GM12878 (cell line): ENCODE results near the gene S100A12. TPM values are rescaled to one million over a fixed set of nuclear protein-coding genes. Genes with fewer than 3 reads are reported as not detected.

Source experiments
- ATAC-seq: fragments of 200-7000 bp; cut with Tn5 transposase; 3 replicates; pipeline ENCODE4 v1.9.1; 2020; ENCODE audit warnings: mild to moderate bottlenecking, moderate library complexity
- BruUV-seq: library from RNA; stranded (reverse); fragments of 400-500 nt; replicated peaks from 2 replicates; lab custom pipeline; 2021; lab: Mats Ljungman, UMichigan
- CTCF ChIA-PET: fragments of 300-600 bp; sonication (Branson Sonifier 250); formaldehyde crosslinking; extraction: SDS; loops from one replicate; lab custom pipeline; 2021; ENCODE audit warnings: inconsistent platforms; lab: Yijun Ruan, JAX
- POLR2A ChIA-PET: fragments of 350-600 bp; formaldehyde crosslinking; extraction: SDS; loops from one replicate; lab custom pipeline; 2021; ENCODE audit warnings: inconsistent platforms; lab: Charles Lee
- RAD21 ChIA-PET: fragments of 300-600 bp; sonication (Branson Sonifier 250); formaldehyde crosslinking; loops from one replicate; lab custom pipeline; 2023; ENCODE audit warnings: antibody characterized with exemption; ENCODE audit not compliant: unreplicated experiment; lab: Charles Lee
- SMC1A ChIA-PET: fragments of 300-600 bp; sonication (Branson Sonifier 250); formaldehyde crosslinking; loops from one replicate; lab custom pipeline; 2023; ENCODE audit not compliant: unreplicated experiment, uncharacterized antibody; lab: Charles Lee
- DNase-seq: peaks from one replicate; pipeline ENCODE4 v3.0.0-alpha.2; 2011; ENCODE audit warnings: low read depth, low spot score
- FAIRE-seq: peaks from 3 replicates; lab custom pipeline; 2011; peaks lifted over from hg19 to GRCh38; lab: Jason Lieb, UNC
- H2AFZ ChIP-seq: 2 replicates; pipeline ENCODE4 v1.6.0; 2011; ENCODE audit warnings: low read depth, low read length, control low read depth; ENCODE audit not compliant: control insufficient read depth
- H3K27ac ChIP-seq: 2 replicates; pipeline ENCODE4 v1.5.1; 2011; ENCODE audit warnings: control low read depth; ENCODE audit not compliant: control insufficient read depth, insufficient read depth
- H3K27me3 ChIP-seq, 2 experiments: replicated peaks in 1 of 2; 2 replicates each; pipeline versions ENCODE4 v1.6.0 to v1.6.1; 2011; ENCODE audit warnings: low read length in 1 of 2; ENCODE audit not compliant: control insufficient read depth in 2 of 2, insufficient read depth in 2 of 2
- H3K36me3 ChIP-seq, 2 experiments: 2 replicates each; pipeline ENCODE4 v1.5.1; 2011; ENCODE audit warnings: low read length in 1 of 2; ENCODE audit not compliant: control insufficient read depth in 2 of 2, insufficient read depth in 2 of 2
- H3K4me1 ChIP-seq: 2 replicates; pipeline ENCODE4 v1.6.1; 2011; ENCODE audit warnings: mild to moderate bottlenecking, low read length, moderate library complexity, mixed read lengths; ENCODE audit not compliant: control insufficient read depth, insufficient read depth
- H3K4me2 ChIP-seq: 2 replicates; pipeline ENCODE4 v1.6.0; 2011; ENCODE audit warnings: control low read depth; ENCODE audit not compliant: control insufficient read depth, insufficient read depth
- H3K4me3 ChIP-seq: fragments of 200-600 bp; sonication (generic); 2 replicates; pipeline ENCODE4 v1.5.1; 2016
- H3K79me2 ChIP-seq: 2 replicates; pipeline ENCODE4 v1.6.0; 2011; ENCODE audit warnings: low read length; ENCODE audit not compliant: control insufficient read depth, insufficient read depth
- H3K9ac ChIP-seq: 2 replicates; pipeline ENCODE4 v1.8.0; 2011; ENCODE audit warnings: low read length, control low read depth, mixed read lengths; ENCODE audit not compliant: control insufficient read depth, insufficient read depth
- H3K9me3 ChIP-seq: replicated peaks from 3 replicates; pipeline ENCODE4 v1.5.1; 2011; ENCODE audit warnings: mild to moderate bottlenecking, low read length; ENCODE audit not compliant: control insufficient read depth, insufficient read depth
- H4K20me1 ChIP-seq: 2 replicates; pipeline ENCODE4 v1.6.0; 2011; ENCODE audit not compliant: control insufficient read depth, insufficient read depth
- CBX3 ChIP-seq: fragments of 200-600 bp; sonication (generic); IDR thresholded peaks from 2 replicates; pipeline ENCODE4 v1.6.1; 2016; ENCODE audit warnings: low read depth, borderline replicate concordance
- RAD21 ChIP-seq: IDR thresholded peaks from 2 replicates; pipeline ENCODE4 v1.6.1; 2011; ENCODE audit warnings: mild to moderate bottlenecking, low read depth, low read length, moderate library complexity; ENCODE audit not compliant: insufficient read depth
- REST ChIP-seq: IDR thresholded peaks from 2 replicates; pipeline ENCODE4 v1.6.1; 2012; ENCODE audit warnings: mild to moderate bottlenecking, low read depth, low read length
- WGBS: methylation state at CpG from one replicate; pipeline ENCODE4 v1.1.6; 2016; ENCODE audit warnings: low lambda C conversion rate; ENCODE audit not compliant: insufficient replicate concordance, insufficient coverage; ENCODE audit errors: missing lambda C conversion rate; 5-methylcytosine and 5-hydroxymethylcytosine counted together
- in situ Hi-C: fragments of 300-500 bp; cut with MboI; formaldehyde crosslinking; loops from 9 replicates; pipeline ENCODE4 v1.14.3; 2018; ENCODE audit warnings: mixed read lengths
- intact Hi-C: fragments of 100-400 bp; cut with micrococcal nuclease; formaldehyde crosslinking; loops from one replicate; pipeline ENCODE4 v1.14.2; 2022; ENCODE audit not compliant: unreplicated experiment
- polyA plus RNA-seq, 11 experiments: library from polyadenylated mRNA; depleted of rRNA in 4 of 11; unstranded in 6 of 11; stranded (reverse) in 5 of 11; fragments of >200 nt; fragmentation: Nextera tagmentation in 4 of 11; fragmentation: Illumina TruSeq in 1 of 11; extraction: Ambion mirVana in 4 of 11; extraction: Trizol in 1 of 11; gene quantifications; 1 replicate in 1 of 11; 2 replicates in 10 of 11; pipeline versions ENCODE4 v1.2.1 to v1.2.3, GENCODE V29; 2011 to 2016; ENCODE audit warnings: inconsistent platforms in 2 of 11, missing spikeins in 2 of 11, low read depth in 1 of 11
- total RNA-seq, 4 experiments: library from RNA; depleted of rRNA in 3 of 4; stranded (reverse); fragments of >200 nt in 3 of 4; fragmentation: Illumina TruSeq in 1 of 4; extraction: Trizol in 1 of 4; gene quantifications; 2 replicates each; pipeline versions ENCODE4 v1.2.1 to v1.2.3, GENCODE V29; 2013 to 2021

S100A12 gene
- total and polyA plus RNA-seq, 10 of the 15 experiments (the other 5 are each of a cell fraction or from before 2014, with no cell fraction given): not detected

GRCh38 chr1:153403421-153404085, 28.1 kb upstream of the S100A12 start:
- BruUV-seq: no TSS peak
- no peak for DNase-seq
- Histone ChIP-seq H3K79me2 (no peaks in the 10 kb centered on the region), H3K4me3 (no peak overlapping the region), H4K20me1 (no peaks in the 10 kb centered on the region), H3K27me3 (peaks cover 0 to 4% of the 10 kb centered on the region in 2 experiments; a peak in 1 of 4 replicates), H3K9me3 (no peaks in the 10 kb centered on the region), H2AFZ (no peak overlapping the region), H3K9ac (no peak overlapping the region), H3K27ac (no peak overlapping the region), H3K36me3 (no peaks in the 10 kb centered on the region), H3K4me2 (no peak overlapping the region), H3K4me1 (no peaks in the 10 kb centered on the region)
- no peak for ATAC-seq
- POLR2A ChIA-PET: no interaction called here
- TF ChIP-seq RAD21 (no peak), REST (no peak), CBX3 (no peak)
- SMC1A ChIA-PET: interaction anchor here (0.6 to 1.5 kb wide), 3 partner anchors 49 to 300 kb away, joined by 3 to 4 read pairs (median 4); no protein-coding TSS in a partner anchor
- in situ Hi-C loops (no loop called here), intact Hi-C loops (loop anchor here (1.0 to 5.0 kb wide), 2 partner anchors 48 to 94 kb away; no protein-coding TSS in a partner anchor)
- 55% methylated on average over 11 of the region's 11 CpGs for WGBS
- CTCF ChIA-PET: interaction anchor here (0.7 to 6.8 kb wide), 7 partner anchors 43 to 116 kb away, joined by 3 to 44 read pairs (median 4); no protein-coding TSS in a partner anchor
- RAD21 ChIA-PET: interaction anchor here (0.6 to 1.0 kb wide), 2 partner anchors 48 to 51 kb away, joined by 3 to 5 read pairs; no protein-coding TSS in a partner anchor
- no peak for FAIRE-seq
